Ovary (tissue), 3 donors: Measurements from ENCODE around the gene C7orf33.
"Not testable (repeated sequence)": the region's sequence is repeated elsewhere in the genome, so short reads cannot be mapped to it uniquely, and the experiment has no call there.

Experiments used
- EP300 ChIP-seq: sonication (generic); formaldehyde crosslinking; IDR thresholded peaks from one replicate; pipeline ENCODE4 v1.6.1; 2017; ENCODE audit warnings: antibody characterized with exemption
- TF ChIP-seq, protein P1 (sequence below), 3 donors: fragments of 450-650 bp in 2 of 3; fragments of 200-600 bp in 1 of 3; IDR thresholded peaks; one replicate each; pipeline versions ENCODE4 v1.5.1 to v1.8.0; 2016 to 2022; ENCODE audit warnings: antibody characterized with exemption in 3 of 3, mild to moderate bottlenecking in 1 of 3
- donor health status: DM: no; HTN: no; CAD: no.

GRCh38 chr7:148564275-148564951 lies 26.2 kb upstream of the C7orf33 start:
- TF ChIP-seq, protein P1, sequence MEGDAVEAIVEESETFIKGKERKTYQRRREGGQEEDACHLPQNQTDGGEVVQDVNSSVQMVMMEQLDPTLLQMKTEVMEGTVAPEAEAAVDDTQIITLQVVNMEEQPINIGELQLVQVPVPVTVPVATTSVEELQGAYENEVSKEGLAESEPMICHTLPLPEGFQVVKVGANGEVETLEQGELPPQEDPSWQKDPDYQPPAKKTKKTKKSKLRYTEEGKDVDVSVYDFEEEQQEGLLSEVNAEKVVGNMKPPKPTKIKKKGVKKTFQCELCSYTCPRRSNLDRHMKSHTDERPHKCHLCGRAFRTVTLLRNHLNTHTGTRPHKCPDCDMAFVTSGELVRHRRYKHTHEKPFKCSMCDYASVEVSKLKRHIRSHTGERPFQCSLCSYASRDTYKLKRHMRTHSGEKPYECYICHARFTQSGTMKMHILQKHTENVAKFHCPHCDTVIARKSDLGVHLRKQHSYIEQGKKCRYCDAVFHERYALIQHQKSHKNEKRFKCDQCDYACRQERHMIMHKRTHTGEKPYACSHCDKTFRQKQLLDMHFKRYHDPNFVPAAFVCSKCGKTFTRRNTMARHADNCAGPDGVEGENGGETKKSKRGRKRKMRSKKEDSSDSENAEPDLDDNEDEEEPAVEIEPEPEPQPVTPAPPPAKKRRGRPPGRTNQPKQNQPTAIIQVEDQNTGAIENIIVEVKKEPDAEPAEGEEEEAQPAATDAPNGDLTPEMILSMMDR (IDR thresholded peaks at IDR 0.05), result not testable (repeated sequence)
- TF ChIP-seq EP300, result not testable (repeated sequence)
